Type B pancreatic cell (in vitro differentiated cells): ENCODE measurements around the gene DOHH. TPM values are rescaled to one million over a fixed set of nuclear protein-coding genes. Genes with fewer than 3 reads are reported as not detected.

Experiments used
- DNase-seq: peaks from one replicate; pipeline ENCODE4 v3.0.0; 2021; ENCODE audit warnings: mixed read lengths; ENCODE audit not compliant: unreplicated experiment; ENCODE audit errors: extremely low spot score
- H3K27ac Mint-ChIP-seq: 2 replicates; pipeline ENCODE4 v1.8.0; 2021; ENCODE audit warnings: mild to moderate bottlenecking, mixed read lengths
- H3K27me3 Mint-ChIP-seq: 2 replicates; pipeline ENCODE4 v1.8.0; 2021; ENCODE audit warnings: mixed read lengths
- H3K36me3 Mint-ChIP-seq: 2 replicates; pipeline ENCODE4 v1.8.0; 2021; ENCODE audit warnings: mixed read lengths
- H3K4me1 Mint-ChIP-seq: one replicate; pipeline ENCODE4 v1.8.0; 2021; ENCODE audit warnings: mixed read lengths; ENCODE audit not compliant: unreplicated experiment
- H3K4me3 Mint-ChIP-seq: 2 replicates; pipeline ENCODE4 v1.8.0; 2021; ENCODE audit warnings: mild to moderate bottlenecking, mixed read lengths
- H3K9me3 Mint-ChIP-seq: 2 replicates; pipeline ENCODE4 v1.8.0; 2021; ENCODE audit warnings: mixed read lengths
- CTCF ChIP-seq: fragments of 200-600 bp; sonication (generic); conservative IDR thresholded peaks from 2 replicates; pipeline ENCODE4 v1.5.0; 2021; ENCODE audit warnings: antibody characterized with exemption, mild to moderate bottlenecking
- long read RNA-seq: library from polyadenylated mRNA; unstranded; transcript quantifications from one replicate; pipeline ENCODE4 v2.0.0, GENCODE V29; 2020
- total RNA-seq: library from RNA; stranded (reverse); gene quantifications from 2 replicates; pipeline ENCODE4 v1.2.1, GENCODE V29; 2021; ENCODE audit warnings: low replicate concordance

Gene DOHH, protein sequence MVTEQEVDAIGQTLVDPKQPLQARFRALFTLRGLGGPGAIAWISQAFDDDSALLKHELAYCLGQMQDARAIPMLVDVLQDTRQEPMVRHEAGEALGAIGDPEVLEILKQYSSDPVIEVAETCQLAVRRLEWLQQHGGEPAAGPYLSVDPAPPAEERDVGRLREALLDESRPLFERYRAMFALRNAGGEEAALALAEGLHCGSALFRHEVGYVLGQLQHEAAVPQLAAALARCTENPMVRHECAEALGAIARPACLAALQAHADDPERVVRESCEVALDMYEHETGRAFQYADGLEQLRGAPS
- 10.5 and 10.8 TPM in 2 replicates for total RNA-seq
- long read RNA-seq, partial matches to known transcripts = 0 of 1 reads
- long read RNA-seq, other reads (novel, unspliced or antisense) = 1 of 1 reads

- H3K27ac Mint-ChIP-seq = peak within 1 kb of the TSS; percentile 98
- H3K27me3 Mint-ChIP-seq = no peaks in the 10 kb centered on the region
- H3K36me3 Mint-ChIP-seq = peaks cover 9% of the 10 kb centered on the region
- peaks cover 19% of the 10 kb centered on the region for H3K4me1 Mint-ChIP-seq
- DNase-seq = peak; percentile 94
- no peak for TF ChIP-seq CTCF
- peaks cover 4% of the 10 kb centered on the region for H3K9me3 Mint-ChIP-seq
- H3K4me3 Mint-ChIP-seq = peak within 1 kb of the TSS; percentile 93
Observed at GRCh38 chr19:3500429-3501101, at the start of gene DOHH. Gene DOHH, minus strand, starts transcription at chr19:3500674. Its CDS starts 3,860 bp downstream, at chr19:3496814.

DNA sequence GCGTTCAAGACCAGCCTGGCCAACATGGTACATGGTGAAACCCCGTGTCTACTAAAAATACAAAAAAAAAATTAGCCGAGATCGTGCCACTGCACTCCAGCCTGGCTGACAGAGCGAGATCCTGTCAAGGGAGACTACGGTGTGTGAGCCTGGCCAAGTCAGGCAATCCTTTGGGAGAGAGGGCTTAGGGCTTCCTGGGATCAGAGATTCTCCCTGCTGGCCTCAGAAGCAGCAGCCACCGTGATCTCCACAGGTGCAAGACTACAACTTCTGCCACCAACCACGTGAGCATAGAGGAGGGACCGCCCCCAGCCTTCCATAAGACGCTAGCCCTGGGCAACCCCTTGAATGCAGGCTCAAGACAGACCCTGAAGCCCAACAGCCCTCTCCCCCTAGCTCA lies 49.3 kb upstream of the DOHH start:
- Mint-ChIP-seq H3K36me3 (no peaks in the 10 kb centered on the region), H3K27ac (no peak overlapping the region), H3K4me1 (no peaks in the 10 kb centered on the region), H3K27me3 (no peaks in the 10 kb centered on the region), H3K4me3 (no peak overlapping the region), H3K9me3 (no peaks in the 10 kb centered on the region)
- no peak for TF ChIP-seq CTCF
- DNase-seq = no peak

DNA sequence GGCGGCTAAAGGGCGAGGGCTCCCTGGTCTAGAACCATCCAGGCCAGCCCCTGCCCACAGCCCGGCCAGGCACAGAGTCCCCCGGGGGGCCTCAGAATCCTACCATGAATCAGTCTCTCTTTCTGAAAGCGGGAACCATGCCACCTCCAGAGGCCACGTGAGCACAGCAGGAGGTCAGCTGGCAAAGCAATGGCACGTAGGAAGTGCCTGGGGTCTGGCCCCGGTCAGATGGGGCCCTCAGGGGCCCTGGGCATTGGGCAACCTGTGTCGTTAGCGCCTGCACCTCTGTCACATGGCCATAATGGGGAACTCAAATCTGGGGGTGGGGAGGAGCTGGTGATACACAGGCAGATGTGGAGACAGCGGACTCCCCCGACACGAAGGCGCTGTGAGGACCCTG lies 48.1 kb upstream of the DOHH start:
- no peak for DNase-seq
- H3K27ac Mint-ChIP-seq = peak overlapping the region; percentile 50
- H3K27me3 Mint-ChIP-seq = no peaks in the 10 kb centered on the region
- no peaks in the 10 kb centered on the region for H3K36me3 Mint-ChIP-seq
- TF ChIP-seq CTCF = no peak
- H3K4me1 Mint-ChIP-seq = no peaks in the 10 kb centered on the region
- H3K4me3 Mint-ChIP-seq = no peak overlapping the region
- no peaks in the 10 kb centered on the region for H3K9me3 Mint-ChIP-seq

GRCh38 chr19:3547767-3548282 lies 47.4 kb upstream of the DOHH start:
- Mint-ChIP-seq H3K27ac (no peak overlapping the region), H3K9me3 (no peaks in the 10 kb centered on the region), H3K36me3 (no peaks in the 10 kb centered on the region), H3K4me1 (no peaks in the 10 kb centered on the region), H3K4me3 (no peak overlapping the region), H3K27me3 (no peaks in the 10 kb centered on the region)
- peak; percentile 8 for TF ChIP-seq CTCF
- no peak for DNase-seq

DNA sequence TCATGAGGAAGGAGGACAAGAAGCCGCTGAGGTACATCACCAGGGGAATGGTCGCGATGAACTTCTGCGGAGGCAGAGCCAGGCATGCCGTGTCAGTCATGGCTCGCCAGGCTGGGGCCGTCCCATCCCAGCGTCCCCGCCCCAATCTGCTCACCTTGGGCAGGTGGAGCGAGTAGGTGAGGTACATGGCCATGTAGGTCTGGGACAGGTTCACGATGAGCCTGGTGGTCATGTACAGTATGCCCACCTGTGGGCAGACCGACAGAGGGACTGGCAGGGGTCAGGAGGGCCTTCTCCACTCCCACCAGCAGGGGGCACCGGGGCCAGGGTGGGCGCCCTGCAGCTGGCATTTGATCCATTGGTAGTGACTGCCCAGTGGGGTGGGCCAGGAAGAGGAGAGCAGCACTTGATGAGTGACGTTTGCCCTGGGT lies 46.8 kb upstream of the DOHH start:
- no peak for DNase-seq
- Mint-ChIP-seq H3K27ac (no peak overlapping the region), H3K4me1 (no peaks in the 10 kb centered on the region), H3K36me3 (no peaks in the 10 kb centered on the region), H3K27me3 (no peaks in the 10 kb centered on the region), H3K4me3 (no peak overlapping the region), H3K9me3 (no peaks in the 10 kb centered on the region)
- peak; percentile 70 for TF ChIP-seq CTCF
